NT2/D1 (cell line): ENCODE data around the gene SIAH1.

Experiments used
- YY1 ChIP-seq: IDR thresholded peaks from 2 replicates; pipeline ENCODE4 v1.6.1; 2011; ENCODE audit not compliant: insufficient read length, insufficient read depth
- ZNF274 ChIP-seq: IDR thresholded peaks from 2 replicates; pipeline ENCODE4 v1.6.1; 2011; ENCODE audit warnings: mild to moderate bottlenecking, low read depth, low read length

- TF ChIP-seq YY1 (no peak), ZNF274 (no peak)
Measured at GRCh38 chr16:48405907-48406306, 20.7 kb upstream of the SIAH1 start.
